HEK293 (cell line): ENCODE data around the gene PIPOX.
A peak's percentile ranks its signal among the peaks of the same experiment; 100 is the strongest.

ENCODE experiments used
- BCL11A ChIP-seq: fragments of 450-650 bp; formaldehyde crosslinking; IDR thresholded peaks from 2 replicates; pipeline ENCODE4 v1.5.1; 2016; ENCODE audit warnings: low read depth, missing biosample characterization, missing genetic modification characterization
- EGR2 ChIP-seq: fragments of 450-650 bp; formaldehyde crosslinking; IDR thresholded peaks from 2 replicates; pipeline ENCODE4 v1.5.1; 2016; ENCODE audit warnings: low read depth, missing biosample characterization, missing genetic modification characterization
- HOXD13 ChIP-seq: sonication (generic); formaldehyde crosslinking; IDR thresholded peaks from 2 replicates; pipeline ENCODE4 v1.8.0; 2022; ENCODE audit warnings: missing genetic modification reagents, borderline replicate concordance
- KLF8 ChIP-seq: fragments of 450-650 bp; formaldehyde crosslinking; IDR thresholded peaks from 2 replicates; pipeline ENCODE4 v1.5.1; 2016; ENCODE audit warnings: missing biosample characterization, missing genetic modification characterization
- RBAK ChIP-seq: fragments of 450-650 bp; formaldehyde crosslinking; IDR thresholded peaks from 2 replicates; pipeline ENCODE4 v1.5.1; 2016; ENCODE audit warnings: missing biosample characterization, missing genetic modification characterization
- SALL2 ChIP-seq: fragments of 450-650 bp; formaldehyde crosslinking; IDR thresholded peaks from 2 replicates; pipeline ENCODE4 v1.5.0; 2017; ENCODE audit warnings: missing biosample characterization, mild to moderate bottlenecking, missing genetic modification characterization, borderline replicate concordance
- SP2 ChIP-seq: fragments of 450-650 bp; formaldehyde crosslinking; IDR thresholded peaks from 2 replicates; pipeline ENCODE4 v1.5.1; 2016; ENCODE audit warnings: missing biosample characterization, missing genetic modification characterization
- TRIM28 ChIP-seq: IDR thresholded peaks from 2 replicates; pipeline ENCODE4 v1.6.1; 2011; ENCODE audit warnings: low read length, control low read depth, borderline replicate concordance
- ZBTB49 ChIP-seq: fragments of 450-650 bp; formaldehyde crosslinking; IDR thresholded peaks from 2 replicates; pipeline ENCODE4 v1.5.1; 2016; ENCODE audit warnings: missing biosample characterization, missing genetic modification characterization, low read depth
- ZBTB6 ChIP-seq: fragments of 450-650 bp; formaldehyde crosslinking; IDR thresholded peaks from 2 replicates; pipeline ENCODE4 v1.5.1; 2017; ENCODE audit warnings: missing biosample characterization, missing genetic modification characterization
- ZFP37 ChIP-seq: fragments of 450-650 bp; formaldehyde crosslinking; IDR thresholded peaks from 2 replicates; pipeline ENCODE4 v1.5.1; 2016; ENCODE audit warnings: missing biosample characterization, missing genetic modification characterization
- ZFP41 ChIP-seq: fragments of 450-650 bp; formaldehyde crosslinking; IDR thresholded peaks from 2 replicates; pipeline ENCODE4 v1.5.1; 2016; ENCODE audit warnings: missing biosample characterization, missing genetic modification characterization, borderline replicate concordance
- ZNF114 ChIP-seq: fragments of 450-650 bp; formaldehyde crosslinking; IDR thresholded peaks from 2 replicates; pipeline ENCODE4 v1.5.0; 2017; ENCODE audit warnings: missing biosample characterization, missing genetic modification characterization
- ZNF169 ChIP-seq: fragments of 450-650 bp; formaldehyde crosslinking; IDR thresholded peaks from 2 replicates; pipeline ENCODE4 v1.5.1; 2016; ENCODE audit warnings: missing biosample characterization, missing genetic modification characterization
- ZNF174 ChIP-seq: fragments of 450-650 bp; formaldehyde crosslinking; IDR thresholded peaks from 2 replicates; pipeline ENCODE4 v1.5.0; 2017; ENCODE audit warnings: missing biosample characterization, mild to moderate bottlenecking, missing genetic modification characterization
- ZNF202 ChIP-seq: fragments of 450-650 bp; formaldehyde crosslinking; IDR thresholded peaks from 2 replicates; pipeline ENCODE4 v1.5.1; 2016; ENCODE audit warnings: missing biosample characterization, missing genetic modification characterization, borderline replicate concordance
- ZNF239 ChIP-seq: fragments of 450-650 bp; formaldehyde crosslinking; IDR thresholded peaks from 2 replicates; pipeline ENCODE4 v1.5.1; 2016; ENCODE audit warnings: missing biosample characterization, missing genetic modification characterization
- ZNF248 ChIP-seq: fragments of 450-650 bp; formaldehyde crosslinking; IDR thresholded peaks from 2 replicates; pipeline ENCODE4 v1.5.1; 2017; ENCODE audit warnings: missing biosample characterization, missing genetic modification characterization
- ZNF292 ChIP-seq: fragments of 450-650 bp; formaldehyde crosslinking; IDR thresholded peaks from 2 replicates; pipeline ENCODE4 v1.5.1; 2016; ENCODE audit warnings: low read depth, missing biosample characterization, missing genetic modification characterization, borderline replicate concordance
- ZNF302 ChIP-seq: fragments of 450-650 bp; formaldehyde crosslinking; IDR thresholded peaks from 2 replicates; pipeline ENCODE4 v1.5.1; 2016; ENCODE audit warnings: missing biosample characterization, missing genetic modification characterization, low read depth
- ZNF366 ChIP-seq: fragments of 450-650 bp; formaldehyde crosslinking; conservative IDR thresholded peaks from 2 replicates; pipeline ENCODE4 v1.5.1; 2016; ENCODE audit warnings: missing biosample characterization, missing genetic modification characterization
- ZNF398 ChIP-seq: fragments of 450-650 bp; formaldehyde crosslinking; IDR thresholded peaks from 2 replicates; pipeline ENCODE4 v1.5.1; 2017; ENCODE audit warnings: missing biosample characterization, missing genetic modification characterization
- ZNF433 ChIP-seq: fragments of 450-650 bp; formaldehyde crosslinking; IDR thresholded peaks from 2 replicates; pipeline ENCODE4 v1.5.1; 2016; ENCODE audit warnings: missing biosample characterization, missing genetic modification characterization, low read depth
- ZNF558 ChIP-seq: fragments of 450-650 bp; formaldehyde crosslinking; IDR thresholded peaks from 2 replicates; pipeline ENCODE4 v1.5.1; 2016; ENCODE audit warnings: missing biosample characterization, missing genetic modification characterization
- ZNF560 ChIP-seq: fragments of 450-650 bp; formaldehyde crosslinking; IDR thresholded peaks from 2 replicates; pipeline ENCODE4 v1.5.1; 2017; ENCODE audit warnings: missing biosample characterization, missing genetic modification characterization, borderline replicate concordance
- ZNF561 ChIP-seq: fragments of 450-650 bp; IDR thresholded peaks from 2 replicates; pipeline ENCODE4 v1.5.1; 2018; ENCODE audit warnings: missing biosample characterization, missing genetic modification characterization, borderline replicate concordance
- ZNF600 ChIP-seq: fragments of 450-650 bp; formaldehyde crosslinking; IDR thresholded peaks from 2 replicates; pipeline ENCODE4 v1.5.1; 2016; ENCODE audit warnings: missing biosample characterization, missing genetic modification characterization
- ZNF660 ChIP-seq: fragments of 450-650 bp; IDR thresholded peaks from 2 replicates; pipeline ENCODE4 v1.5.1; 2018; ENCODE audit warnings: missing biosample characterization, mild to moderate bottlenecking, missing genetic modification characterization
- ZNF701 ChIP-seq: fragments of 450-650 bp; formaldehyde crosslinking; IDR thresholded peaks from 2 replicates; pipeline ENCODE4 v1.5.1; 2016; ENCODE audit warnings: missing biosample characterization, missing genetic modification characterization
- ZNF747 ChIP-seq: fragments of 450-650 bp; formaldehyde crosslinking; IDR thresholded peaks from 2 replicates; pipeline ENCODE4 v1.5.1; 2016; ENCODE audit warnings: missing biosample characterization, missing genetic modification characterization
- ZNF777 ChIP-seq: fragments of 450-650 bp; formaldehyde crosslinking; IDR thresholded peaks from 2 replicates; pipeline ENCODE4 v1.5.1; 2017; ENCODE audit warnings: missing biosample characterization, missing genetic modification characterization, borderline replicate concordance
- ZNF792 ChIP-seq: fragments of 450-650 bp; formaldehyde crosslinking; IDR thresholded peaks from 2 replicates; pipeline ENCODE4 v1.5.1; 2016; ENCODE audit warnings: missing biosample characterization, missing genetic modification characterization
- ZNF830 ChIP-seq: fragments of 450-650 bp; IDR thresholded peaks from 2 replicates; pipeline ENCODE4 v1.5.0; 2018; ENCODE audit warnings: missing biosample characterization, missing genetic modification characterization, low read depth, mild to moderate bottlenecking, moderate library complexity
- TF ChIP-seq, protein P1 (sequence below): sonication (generic); formaldehyde crosslinking; IDR thresholded peaks from 2 replicates; pipeline ENCODE4 v1.8.1; 2022; ENCODE audit warnings: mild to moderate bottlenecking, moderate library complexity, missing genetic modification reagents

The PIPOX gene

GRCh38 chr17:29042679-29043538 is at the start of gene PIPOX (continued):
- TF ChIP-seq ZNF302 (tag by site-specific recombination): no peak
- TF ChIP-seq ZNF433: no peak
- TF ChIP-seq SP2: peak; percentile 55
- TF ChIP-seq ZFP37 (tag by site-specific recombination): no peak
- no peak for TF ChIP-seq KLF8 (tag by site-specific recombination)
- no peak for TF ChIP-seq ZFP41 (tag by site-specific recombination)
- TF ChIP-seq ZNF561 (tag by site-specific recombination): peak; percentile 95
- no peak for TF ChIP-seq ZBTB49 (tag by site-specific recombination)
- TF ChIP-seq RBAK (tag by site-specific recombination): no peak
- TF ChIP-seq SALL2: no peak
- TF ChIP-seq ZNF114 (tag by site-specific recombination): no peak
- peak; percentile 65 for TF ChIP-seq ZNF366 (tag by site-specific recombination)
- no peak for TF ChIP-seq BCL11A
- no peak for TF ChIP-seq ZNF239
- TF ChIP-seq ZNF701 (tag by site-specific recombination): no peak
- TF ChIP-seq ZNF292 (tag by site-specific recombination): no peak
- no peak for TF ChIP-seq TRIM28
- TF ChIP-seq ZBTB6 (tag by site-specific recombination): peak; percentile 36; the same call in 1 of the 2 replicates
- TF ChIP-seq HOXD13 (CRISPR knock-in tag): no peak
- TF ChIP-seq ZNF777 (tag by site-specific recombination): no peak
- no peak for TF ChIP-seq ZNF558 (tag by site-specific recombination)
- no peak for TF ChIP-seq ZNF792 (tag by site-specific recombination)
- TF ChIP-seq ZNF747: no peak
- no peak for TF ChIP-seq ZNF248
- TF ChIP-seq ZNF174: peak; percentile 84; the same call in 1 of the 2 replicates
- 0 out of 2 replicates have a peak, but pooled peaks have one; percentile 23 for TF ChIP-seq EGR2 (tag by site-specific recombination)
- peak; percentile 57; the same call in 1 of the 2 replicates for TF ChIP-seq ZNF830 (tag by site-specific recombination)
- peak; percentile 99 for TF ChIP-seq ZNF660 (tag by site-specific recombination)
- TF ChIP-seq ZNF398 (tag by site-specific recombination): peak; percentile 46; the same call in 1 of the 2 replicates
- TF ChIP-seq ZNF202 (tag by site-specific recombination): no peak
- no peak for TF ChIP-seq ZNF169 (tag by site-specific recombination)
- TF ChIP-seq, protein P1, sequence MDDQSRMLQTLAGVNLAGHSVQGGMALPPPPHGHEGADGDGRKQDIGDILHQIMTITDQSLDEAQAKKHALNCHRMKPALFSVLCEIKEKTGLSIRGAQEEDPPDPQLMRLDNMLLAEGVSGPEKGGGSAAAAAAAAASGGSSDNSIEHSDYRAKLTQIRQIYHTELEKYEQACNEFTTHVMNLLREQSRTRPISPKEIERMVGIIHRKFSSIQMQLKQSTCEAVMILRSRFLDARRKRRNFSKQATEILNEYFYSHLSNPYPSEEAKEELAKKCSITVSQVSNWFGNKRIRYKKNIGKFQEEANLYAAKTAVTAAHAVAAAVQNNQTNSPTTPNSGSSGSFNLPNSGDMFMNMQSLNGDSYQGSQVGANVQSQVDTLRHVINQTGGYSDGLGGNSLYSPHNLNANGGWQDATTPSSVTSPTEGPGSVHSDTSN: no peak
- TF ChIP-seq ZNF560: no peak
- TF ChIP-seq ZNF600 (tag by site-specific recombination): no peak
